Glutamatergic neuron (in vitro differentiated cells): ENCODE data around the gene ELP5. TPM values are rescaled to one million over a fixed set of nuclear protein-coding genes. Genes with fewer than 3 reads are reported as not detected.

ENCODE experiments used
- DNase-seq: peaks from one replicate; pipeline ENCODE4 v3.0.0; 2022
- H3K27ac Mint-ChIP-seq: one replicate; pipeline ENCODE4 v1.8.0; 2020; ENCODE audit warnings: mild to moderate bottlenecking, mixed read lengths, inconsistent platforms; ENCODE audit not compliant: unreplicated experiment
- H3K27me3 Mint-ChIP-seq: one replicate; pipeline ENCODE4 v1.8.0; 2020; ENCODE audit warnings: mild to moderate bottlenecking, moderate library complexity, mixed read lengths, inconsistent platforms; ENCODE audit not compliant: unreplicated experiment
- H3K36me3 Mint-ChIP-seq: one replicate; pipeline ENCODE4 v1.8.0; 2020; ENCODE audit warnings: mild to moderate bottlenecking, mixed read lengths, inconsistent platforms; ENCODE audit not compliant: unreplicated experiment
- H3K4me1 Mint-ChIP-seq: one replicate; pipeline ENCODE4 v1.8.0; 2020; ENCODE audit warnings: mild to moderate bottlenecking, low read depth, mixed read lengths, inconsistent platforms; ENCODE audit not compliant: unreplicated experiment
- H3K4me3 Mint-ChIP-seq: one replicate; pipeline ENCODE4 v1.8.0; 2020; ENCODE audit warnings: mild to moderate bottlenecking, mixed read lengths, inconsistent platforms; ENCODE audit not compliant: unreplicated experiment
- H3K9me3 Mint-ChIP-seq: one replicate; pipeline ENCODE4 v1.8.0; 2020; ENCODE audit warnings: mild to moderate bottlenecking, moderate library complexity, mixed read lengths, inconsistent platforms; ENCODE audit not compliant: unreplicated experiment
- total RNA-seq: library from RNA; stranded (reverse); fragmentation: NEBNext Ultra II Directional; extraction: Animal tissue kit (Norgen Biotek cat#: 25700); gene quantifications from one replicate; pipeline ENCODE4 v1.2.1, GENCODE V29; 2021; ENCODE audit not compliant: unreplicated experiment
- TF ChIP-seq, protein P1 (sequence below): fragments of 200-600 bp; sonication (generic); IDR thresholded peaks from one replicate; pipeline ENCODE4 v1.5.0; 2021; ENCODE audit not compliant: partially characterized antibody, unreplicated experiment

The ELP5 gene
- total RNA-seq, 1 donor from 2014 or later = 34.1 TPM

DNA sequence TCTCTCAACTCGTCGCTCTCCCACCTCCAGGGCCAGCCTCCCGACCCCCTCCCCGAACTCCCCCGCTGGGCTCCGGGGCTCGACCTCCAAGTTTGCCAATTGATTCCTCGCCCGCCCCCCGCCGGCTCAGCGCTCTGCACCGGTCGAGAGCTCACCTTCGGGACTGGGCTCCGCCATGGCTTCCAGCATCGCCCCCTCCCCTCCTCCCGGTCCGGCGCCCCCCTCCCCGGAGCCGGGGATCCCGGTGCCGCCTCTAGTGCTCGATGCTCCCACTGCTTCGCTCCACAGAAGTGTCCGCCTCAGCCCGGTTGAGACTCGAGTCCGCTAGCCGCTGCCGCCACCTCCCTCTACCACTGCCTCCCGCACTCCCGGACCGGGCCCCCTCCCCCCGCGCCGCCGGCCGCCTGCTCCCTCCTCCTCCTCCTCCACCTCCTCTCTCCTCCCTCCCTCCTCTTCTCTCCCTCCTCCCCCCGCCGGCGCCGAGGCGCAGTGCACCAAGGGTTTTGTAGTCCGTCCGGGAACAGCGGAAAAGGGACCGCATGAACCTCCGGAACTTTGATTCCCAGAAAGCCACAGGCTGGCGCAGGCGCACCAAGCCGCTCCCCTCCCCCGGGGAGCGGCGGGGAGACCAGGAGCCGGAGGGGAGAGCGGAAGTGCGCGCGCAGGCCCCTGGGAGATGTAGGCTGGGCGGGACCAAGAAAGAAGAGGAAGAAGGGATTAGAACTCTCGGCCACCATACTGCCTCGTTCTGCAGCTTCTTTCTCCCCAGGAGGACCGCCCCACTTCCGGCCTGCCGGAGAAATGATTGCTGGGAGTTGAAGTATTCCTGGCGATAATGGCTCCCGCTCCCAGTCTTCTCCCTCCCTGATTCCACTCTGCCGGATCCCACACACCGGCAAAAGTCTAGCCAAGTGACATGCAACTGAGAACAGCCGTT lies 12.7 kb upstream of the ELP5 start, which contains the start of gene PHF23:
Gene PHF23, minus strand, starts transcription at position 367 of the 937 bp plus-strand sequence. Its CDS starts 178 bp downstream, at position 189.
- TF ChIP-seq, protein P1, sequence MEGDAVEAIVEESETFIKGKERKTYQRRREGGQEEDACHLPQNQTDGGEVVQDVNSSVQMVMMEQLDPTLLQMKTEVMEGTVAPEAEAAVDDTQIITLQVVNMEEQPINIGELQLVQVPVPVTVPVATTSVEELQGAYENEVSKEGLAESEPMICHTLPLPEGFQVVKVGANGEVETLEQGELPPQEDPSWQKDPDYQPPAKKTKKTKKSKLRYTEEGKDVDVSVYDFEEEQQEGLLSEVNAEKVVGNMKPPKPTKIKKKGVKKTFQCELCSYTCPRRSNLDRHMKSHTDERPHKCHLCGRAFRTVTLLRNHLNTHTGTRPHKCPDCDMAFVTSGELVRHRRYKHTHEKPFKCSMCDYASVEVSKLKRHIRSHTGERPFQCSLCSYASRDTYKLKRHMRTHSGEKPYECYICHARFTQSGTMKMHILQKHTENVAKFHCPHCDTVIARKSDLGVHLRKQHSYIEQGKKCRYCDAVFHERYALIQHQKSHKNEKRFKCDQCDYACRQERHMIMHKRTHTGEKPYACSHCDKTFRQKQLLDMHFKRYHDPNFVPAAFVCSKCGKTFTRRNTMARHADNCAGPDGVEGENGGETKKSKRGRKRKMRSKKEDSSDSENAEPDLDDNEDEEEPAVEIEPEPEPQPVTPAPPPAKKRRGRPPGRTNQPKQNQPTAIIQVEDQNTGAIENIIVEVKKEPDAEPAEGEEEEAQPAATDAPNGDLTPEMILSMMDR = no peak
- peak; percentile 98 for DNase-seq
- H3K9me3 Mint-ChIP-seq = peaks cover 40% of the 10 kb centered on the region
- peaks cover 42% of the 10 kb centered on the region for H3K27me3 Mint-ChIP-seq
- H3K36me3 Mint-ChIP-seq = peaks cover 15% of the 10 kb centered on the region
- H3K4me1 Mint-ChIP-seq = peaks cover 29% of the 10 kb centered on the region
- H3K4me3 Mint-ChIP-seq = peak within 1 kb of the TSS; percentile 99
- peak within 1 kb of the TSS; percentile 100 for H3K27ac Mint-ChIP-seq

GRCh38 chr17:7240375-7240774 lies 11.6 kb upstream of the ELP5 start:
- Mint-ChIP-seq H3K9me3 (peaks cover 39% of the 10 kb centered on the region), H3K4me3 (peak overlapping the region; percentile 99), H3K27me3 (peaks cover 36% of the 10 kb centered on the region), H3K27ac (peak overlapping the region; percentile 100), H3K4me1 (peaks cover 23% of the 10 kb centered on the region), H3K36me3 (peaks cover 15% of the 10 kb centered on the region)
- TF ChIP-seq, protein P1 = no peak
- DNase-seq = no peak

DNA sequence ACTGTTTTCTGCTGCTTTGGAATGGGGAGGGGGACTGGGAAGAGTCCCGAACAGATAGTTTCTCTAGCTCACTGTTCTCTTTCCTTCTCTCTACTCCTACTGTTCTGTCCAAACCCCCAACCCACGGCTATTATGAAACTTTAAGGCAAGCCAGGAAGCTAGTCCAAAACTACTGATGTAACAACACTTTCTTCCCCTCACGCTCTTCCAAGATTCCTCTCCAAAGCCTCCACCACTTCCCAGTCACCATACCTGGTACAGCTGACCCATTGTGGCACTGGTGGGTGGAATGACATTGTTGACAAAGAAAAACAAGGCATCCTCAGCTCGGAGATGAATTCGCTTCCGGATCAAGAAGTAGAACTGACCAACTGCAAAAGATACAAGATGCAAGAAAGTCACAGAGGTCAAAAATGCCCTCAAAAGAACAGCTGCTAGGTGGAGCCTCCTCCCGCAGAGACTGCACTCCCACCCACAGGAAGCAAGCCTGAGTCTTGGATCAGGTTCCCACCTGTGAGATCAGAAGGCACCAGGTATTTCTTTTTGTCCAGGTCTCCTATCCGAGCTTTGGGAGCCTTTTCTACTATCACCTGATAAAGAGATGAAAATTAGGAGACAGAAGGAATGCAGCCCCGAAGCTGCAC lies 10.8 kb upstream of the ELP5 start:
- H3K36me3 Mint-ChIP-seq = peaks cover 17% of the 10 kb centered on the region
- H3K4me1 Mint-ChIP-seq = peaks cover 29% of the 10 kb centered on the region
- no peak for DNase-seq
- TF ChIP-seq, protein P1 = no peak
- peaks cover 36% of the 10 kb centered on the region for H3K9me3 Mint-ChIP-seq
- H3K4me3 Mint-ChIP-seq = peak overlapping the region; percentile 99
- H3K27me3 Mint-ChIP-seq = peaks cover 38% of the 10 kb centered on the region
- peak overlapping the region; percentile 100 for H3K27ac Mint-ChIP-seq

- Mint-ChIP-seq H3K27me3 (peaks cover 39% of the 10 kb centered on the region), H3K27ac (peak within 1 kb of the TSS; percentile 100), H3K4me1 (peaks cover 33% of the 10 kb centered on the region), H3K36me3 (peaks cover 15% of the 10 kb centered on the region), H3K9me3 (peaks cover 40% of the 10 kb centered on the region), H3K4me3 (peak within 1 kb of the TSS; percentile 99)
- TF ChIP-seq, protein P1 = no peak
- peak; percentile 92 for DNase-seq
These were observed 10.0 kb upstream of the ELP5 start, which contains the start of gene GABARAP for GRCh38 chr17:7241783-7242716. TSS of gene GABARAP (minus strand) at chr17:7242449. CDS start at chr17:7242330, 119 bp downstream.
